ENCODE data around the gene MICAL1. TPM values are rescaled to one million over a fixed set of nuclear protein-coding genes. Genes with fewer than 3 reads are reported as not detected.
A peak's percentile ranks its signal among the peaks of the same experiment; 100 is the strongest.

MICAL1 gene
- total RNA-seq, 1 experiment from 2014 or later: 21.2 TPM

- peak; percentile 90 for DNase-seq
These were observed 27.5 kb upstream of the MICAL1 start, which contains the start of gene ZBTB24 for GRCh38 chr6:109482905-109483734. ZBTB24 (minus strand) TSS chr6:109483219; CDS start chr6:109482026, 1,193 bp downstream.

GRCh38 chr6:109480993-109481480, 25.5 kb upstream of the MICAL1 start:
- Histone ChIP-seq H3K27me3 (no peaks in the 10 kb centered on the region), H3K36me3 (peaks cover 54% of the 10 kb centered on the region), H3K4me3 (no peak overlapping the region), H3K9me3 (no peaks in the 10 kb centered on the region)
- no peak for DNase-seq

More at GRCh38 chr6:109482905-109483734, 27.5 kb upstream of the MICAL1 start, which contains the start of gene ZBTB24:
- Histone ChIP-seq H3K36me3 (peaks cover 36% of the 10 kb centered on the region), H3K4me3 (peak within 1 kb of the TSS; percentile 95), H3K27me3 (no peaks in the 10 kb centered on the region), H3K9me3 (no peaks in the 10 kb centered on the region)

- no peak overlapping the region for H3K4me3 ChIP-seq
- no peaks in the 10 kb centered on the region for H3K27me3 ChIP-seq
- H3K36me3 ChIP-seq: peaks cover 72% of the 10 kb centered on the region
- DNase-seq: no peak
- H3K9me3 ChIP-seq: no peaks in the 10 kb centered on the region
These were observed 23.5 kb upstream of the MICAL1 start for GRCh38 chr6:109478841-109479624.

GRCh38 chr6:109478222-109478805, 22.7 kb upstream of the MICAL1 start:
- no peaks in the 10 kb centered on the region for H3K27me3 ChIP-seq
- H3K4me3 ChIP-seq: no peak overlapping the region
- H3K36me3 ChIP-seq: peaks cover 76% of the 10 kb centered on the region
- DNase-seq: no peak
- H3K9me3 ChIP-seq: no peaks in the 10 kb centered on the region

- Histone ChIP-seq H3K4me3 (no peak overlapping the region), H3K9me3 (no peaks in the 10 kb centered on the region), H3K36me3 (peaks cover 81% of the 10 kb centered on the region), H3K27me3 (no peaks in the 10 kb centered on the region)
- no peak for DNase-seq
These were observed 22.2 kb upstream of the MICAL1 start for GRCh38 chr6:109477725-109478124.

- Histone ChIP-seq H3K9me3 (no peaks in the 10 kb centered on the region), H3K4me3 (no peak overlapping the region), H3K27me3 (no peaks in the 10 kb centered on the region), H3K36me3 (peaks cover 84% of the 10 kb centered on the region)
- no peak for DNase-seq
These were observed 21.6 kb upstream of the MICAL1 start for GRCh38 chr6:109477184-109477583.

- H3K9me3 ChIP-seq: no peaks in the 10 kb centered on the region
These were observed 20.1 kb upstream of the MICAL1 start for GRCh38 chr6:109475625-109476024.

GRCh38 chr6:109474995-109475394, 19.4 kb upstream of the MICAL1 start:
- no peaks in the 10 kb centered on the region for H3K9me3 ChIP-seq
- DNase-seq: no peak
- H3K27me3 ChIP-seq: no peaks in the 10 kb centered on the region
- H3K4me3 ChIP-seq: no peak overlapping the region
- peaks cover 78% of the 10 kb centered on the region for H3K36me3 ChIP-seq

More at GRCh38 chr6:109475625-109476024, 20.1 kb upstream of the MICAL1 start:
- no peak for DNase-seq
- H3K4me3 ChIP-seq: no peak overlapping the region
- no peaks in the 10 kb centered on the region for H3K27me3 ChIP-seq
- peaks cover 84% of the 10 kb centered on the region for H3K36me3 ChIP-seq

GRCh38 chr6:109473120-109473519, 17.5 kb upstream of the MICAL1 start:
- Histone ChIP-seq H3K4me3 (no peak overlapping the region), H3K36me3 (peaks cover 76% of the 10 kb centered on the region)
- DNase-seq: no peak

GRCh38 chr6:109472132-109472995, 16.8 kb upstream of the MICAL1 start:
- no peak for DNase-seq
- H3K36me3 ChIP-seq: peaks cover 76% of the 10 kb centered on the region
- H3K27me3 ChIP-seq: no peaks in the 10 kb centered on the region
- no peaks in the 10 kb centered on the region for H3K9me3 ChIP-seq
- no peak overlapping the region for H3K4me3 ChIP-seq

More at GRCh38 chr6:109473120-109473519, 17.5 kb upstream of the MICAL1 start:
- Histone ChIP-seq H3K27me3 (no peaks in the 10 kb centered on the region), H3K9me3 (no peaks in the 10 kb centered on the region)

GRCh38 chr6:109471105-109471810, 15.7 kb upstream of the MICAL1 start:
- no peaks in the 10 kb centered on the region for H3K27me3 ChIP-seq
- H3K9me3 ChIP-seq: no peaks in the 10 kb centered on the region
- H3K4me3 ChIP-seq: no peak overlapping the region
- H3K36me3 ChIP-seq: peaks cover 77% of the 10 kb centered on the region
- DNase-seq: no peak

- no peak for DNase-seq
- Histone ChIP-seq H3K4me3 (no peak overlapping the region), H3K9me3 (no peaks in the 10 kb centered on the region), H3K36me3 (peaks cover 79% of the 10 kb centered on the region), H3K27me3 (no peaks in the 10 kb centered on the region)
These were observed 14.1 kb upstream of the MICAL1 start for GRCh38 chr6:109469591-109470189.

GRCh38 chr6:109467696-109468095, 12.1 kb upstream of the MICAL1 start:
- peaks cover 83% of the 10 kb centered on the region for H3K36me3 ChIP-seq
- H3K27me3 ChIP-seq: no peaks in the 10 kb centered on the region
- no peak for DNase-seq
- no peaks in the 10 kb centered on the region for H3K9me3 ChIP-seq
- no peak overlapping the region for H3K4me3 ChIP-seq

- Histone ChIP-seq H3K36me3 (peaks cover 84% of the 10 kb centered on the region), H3K27me3 (no peaks in the 10 kb centered on the region), H3K9me3 (no peaks in the 10 kb centered on the region), H3K4me3 (no peak overlapping the region)
- DNase-seq: no peak
These were observed 10.8 kb upstream of the MICAL1 start for GRCh38 chr6:109466212-109466923.

GRCh38 chr6:109465772-109466171, 10.2 kb upstream of the MICAL1 start:
- H3K36me3 ChIP-seq: peaks cover 81% of the 10 kb centered on the region
- no peak overlapping the region for H3K4me3 ChIP-seq
- no peaks in the 10 kb centered on the region for H3K9me3 ChIP-seq
- no peaks in the 10 kb centered on the region for H3K27me3 ChIP-seq
- DNase-seq: no peak
